HG03135 (cell line): ENCODE results near the gene DTNBP1.

ENCODE experiments used
- ATAC-seq: cut with Tn5 transposase; IDR thresholded peaks from one replicate; pipeline ENCODE4 v1.9.1; 2021; ENCODE audit warnings: mild to moderate bottlenecking, moderate library complexity; ENCODE audit not compliant: unreplicated experiment

DTNBP1 gene, protein sequence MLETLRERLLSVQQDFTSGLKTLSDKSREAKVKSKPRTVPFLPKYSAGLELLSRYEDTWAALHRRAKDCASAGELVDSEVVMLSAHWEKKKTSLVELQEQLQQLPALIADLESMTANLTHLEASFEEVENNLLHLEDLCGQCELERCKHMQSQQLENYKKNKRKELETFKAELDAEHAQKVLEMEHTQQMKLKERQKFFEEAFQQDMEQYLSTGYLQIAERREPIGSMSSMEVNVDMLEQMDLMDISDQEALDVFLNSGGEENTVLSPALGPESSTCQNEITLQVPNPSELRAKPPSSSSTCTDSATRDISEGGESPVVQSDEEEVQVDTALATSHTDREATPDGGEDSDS

DNA sequence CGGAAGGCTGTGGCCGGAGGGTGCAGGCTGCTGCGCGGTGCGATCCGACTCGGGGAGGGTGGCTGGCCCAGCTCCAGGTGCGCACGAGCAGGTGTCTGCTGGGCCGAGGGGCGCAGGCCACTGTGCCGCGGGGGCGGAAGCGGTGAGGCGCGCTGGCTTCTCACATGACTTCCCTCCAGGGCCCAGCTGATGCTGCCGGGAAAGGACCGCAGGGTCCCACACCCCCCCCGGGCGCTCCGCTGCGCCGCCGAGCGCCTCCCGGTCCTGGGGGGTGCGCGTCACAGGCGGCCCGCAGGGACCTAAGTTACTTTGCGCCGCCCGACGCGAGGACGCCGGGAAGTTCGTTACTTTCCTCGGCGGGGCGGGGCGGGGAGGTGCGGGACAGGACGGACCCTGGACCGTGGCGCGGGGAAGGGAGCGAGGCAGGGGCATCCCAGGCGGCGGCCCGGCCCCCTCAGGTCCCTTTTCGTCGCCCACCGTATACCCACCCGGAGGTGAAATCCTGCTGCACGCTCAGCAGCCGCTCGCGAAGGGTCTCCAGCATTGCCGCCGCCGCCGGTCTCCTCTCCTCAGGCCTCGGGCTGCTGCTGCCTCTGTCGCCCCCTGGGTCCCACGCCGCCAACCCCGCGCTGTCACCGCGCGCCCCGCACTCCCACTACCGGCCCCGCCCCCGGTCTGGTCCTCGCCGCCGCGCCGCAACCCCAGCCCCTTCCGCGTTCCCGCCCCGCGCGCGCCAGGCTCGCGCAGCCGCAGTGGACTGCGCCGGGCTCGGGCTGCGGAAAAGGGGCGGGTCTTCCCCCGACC, at the start of gene DTNBP1:
Gene DTNBP1 (minus strand): TSS at position 703 of the 804 bp plus-strand sequence. CDS start 159 bp downstream, at position 544.
- ATAC-seq, result peak; percentile 65

DNA sequence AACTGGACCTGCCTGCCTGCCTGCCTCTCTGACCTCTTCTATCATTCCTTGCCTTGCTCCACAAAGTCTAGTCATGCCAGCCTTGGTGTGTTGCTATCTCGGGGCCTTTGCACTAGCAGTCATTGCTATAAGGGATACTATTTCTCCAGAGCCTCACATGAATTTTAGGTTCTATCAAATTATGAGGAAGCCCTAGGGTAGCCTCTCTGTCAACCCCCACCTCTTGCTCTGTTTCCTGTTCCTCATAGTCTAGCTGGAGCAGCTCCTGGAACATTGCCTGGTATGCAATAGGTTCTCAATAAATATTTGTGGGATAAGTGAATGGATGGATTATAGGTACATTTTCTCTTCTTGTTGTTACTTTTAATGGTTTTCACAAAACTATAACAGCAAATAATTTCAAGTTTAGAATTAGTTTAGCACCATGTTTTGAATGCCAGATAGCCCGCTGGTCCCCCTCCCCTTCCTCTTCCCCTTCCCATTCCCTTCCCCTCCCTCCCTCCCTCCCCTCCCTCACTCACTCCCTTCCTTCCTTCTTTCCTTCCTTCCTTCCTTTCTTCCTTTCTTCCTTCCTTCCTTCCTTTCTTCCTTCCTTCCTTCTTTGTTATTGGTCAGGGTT, 46.9 kb upstream of the DTNBP1 start:
- ATAC-seq, result no peak

DNA sequence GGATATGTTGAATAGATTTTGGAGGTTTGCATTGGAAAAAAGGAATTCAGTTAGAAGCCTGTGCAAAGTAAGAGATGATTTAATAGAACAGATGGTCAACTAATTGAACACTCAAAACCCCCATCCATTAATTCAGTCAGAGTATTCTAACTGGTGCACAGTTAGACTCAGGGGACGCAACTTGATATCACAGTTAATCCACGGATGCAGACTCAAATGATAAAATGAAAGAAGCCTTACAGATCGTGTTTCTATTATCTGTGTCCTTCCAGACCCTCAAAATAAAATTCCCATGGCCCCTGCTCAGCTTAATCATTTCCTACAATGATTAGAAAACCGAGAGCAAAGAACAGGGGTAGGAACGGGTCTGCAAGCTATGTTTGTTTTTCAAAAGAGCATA, 45.4 kb upstream of the DTNBP1 start:
- ATAC-seq, result no peak

DNA sequence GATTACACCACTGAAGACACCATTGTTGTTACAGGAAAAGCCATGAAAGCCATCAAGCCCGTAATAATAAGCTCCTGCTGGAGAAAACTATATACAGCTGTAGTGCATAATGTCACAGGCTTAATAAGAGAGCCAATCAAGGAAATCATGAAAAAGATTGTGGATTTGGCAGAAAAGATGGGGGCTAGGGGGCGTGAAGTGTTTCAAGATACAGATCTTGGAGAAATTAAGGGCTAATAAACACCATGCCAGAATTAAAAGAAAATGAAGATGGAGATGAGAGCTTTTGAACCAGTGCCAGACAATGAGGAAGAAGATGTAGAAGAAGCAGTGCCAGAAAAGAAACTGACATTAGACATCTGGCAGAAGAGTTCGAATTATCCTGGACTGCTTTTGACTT, 43.2 kb upstream of the DTNBP1 start:
- no peak for ATAC-seq

DNA sequence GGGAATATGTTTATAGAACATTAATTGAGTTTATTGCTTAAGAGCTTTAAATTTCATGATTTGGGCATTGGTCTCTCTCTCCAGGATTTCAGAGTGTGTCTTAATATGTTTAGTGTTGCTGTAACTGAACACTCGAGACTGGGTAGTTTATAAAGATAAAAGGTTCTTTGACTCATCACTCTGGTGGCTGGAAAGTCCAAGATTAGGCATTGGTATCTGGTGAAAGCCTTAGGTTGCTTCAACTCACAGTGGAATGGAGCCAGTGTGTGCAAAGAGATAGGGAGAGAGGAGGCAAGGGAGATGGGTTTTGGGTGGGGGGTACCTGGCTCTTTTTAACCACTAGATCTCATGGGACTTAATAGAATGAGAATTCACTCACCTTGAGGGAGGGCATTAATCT, 35.6 kb upstream of the DTNBP1 start:
- no peak for ATAC-seq

DNA sequence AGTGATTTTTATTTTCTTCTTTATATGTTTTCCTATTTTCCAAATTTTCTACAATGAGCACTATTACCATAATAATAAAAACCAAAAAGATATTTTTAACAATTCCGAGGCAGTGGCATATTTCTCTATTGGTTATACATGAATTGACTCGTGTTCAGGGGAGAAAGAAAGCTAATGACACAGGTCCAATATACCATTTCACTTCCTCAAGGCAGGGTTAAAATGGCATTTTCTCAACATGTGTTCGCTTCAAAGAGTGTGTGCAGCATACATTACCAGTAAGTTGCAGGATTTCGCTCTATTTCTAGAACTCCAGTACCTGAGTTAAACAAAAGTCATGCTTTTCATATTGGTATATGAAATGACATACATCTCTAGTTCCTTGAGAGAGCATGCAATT, 35.1 kb upstream of the DTNBP1 start:
- ATAC-seq, result no peak

DNA sequence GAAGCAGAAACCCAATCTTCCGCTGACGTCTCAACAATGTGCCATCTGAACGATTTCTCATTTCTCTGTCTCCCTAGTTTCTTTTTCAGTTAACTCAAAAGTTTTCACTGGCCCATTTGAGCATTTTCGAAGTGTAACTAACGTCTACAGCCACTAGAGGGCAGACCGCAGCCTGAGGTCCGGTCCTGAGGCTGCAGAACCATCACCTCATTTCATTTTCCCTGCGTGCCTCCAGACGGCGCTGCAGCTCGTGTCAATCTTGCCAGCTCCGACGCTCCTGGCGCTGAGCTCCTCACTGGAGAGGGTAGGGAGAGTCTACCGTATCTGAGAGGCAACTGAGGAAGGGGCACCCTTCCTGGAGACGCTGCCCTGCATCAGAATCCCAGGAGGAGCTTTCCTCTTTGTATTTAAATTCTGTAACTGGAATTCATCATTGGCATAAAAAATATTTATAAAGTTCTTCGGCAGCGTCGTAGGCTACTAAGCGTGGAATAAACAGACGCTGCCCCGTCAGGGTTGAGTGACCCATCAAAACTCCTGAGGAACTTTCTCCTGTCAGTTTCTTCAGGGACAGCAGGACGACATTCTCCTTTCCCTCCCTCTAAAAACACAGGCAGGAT, 28.5 kb upstream of the DTNBP1 start:
- ATAC-seq, result peak; percentile 79

DNA sequence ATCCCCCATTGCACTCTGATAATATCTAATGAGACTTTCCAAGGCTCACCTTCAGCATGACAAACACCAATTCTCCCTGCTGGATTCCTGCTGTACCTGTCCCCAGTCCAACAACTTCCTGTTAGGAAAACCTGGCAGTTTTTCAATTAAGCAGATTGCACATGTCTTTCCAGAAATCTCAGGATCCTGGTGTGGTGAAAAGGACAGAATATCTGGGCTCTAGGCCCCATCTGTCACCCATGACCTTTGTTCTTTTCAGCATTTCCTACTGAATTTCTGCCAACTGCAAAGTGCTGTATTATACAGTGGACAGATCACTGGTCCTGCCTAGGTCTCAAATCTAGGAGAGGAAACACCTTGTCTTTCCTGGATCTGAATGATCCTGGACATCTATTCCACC, 27.7 kb upstream of the DTNBP1 start:
- ATAC-seq, result no peak

DNA sequence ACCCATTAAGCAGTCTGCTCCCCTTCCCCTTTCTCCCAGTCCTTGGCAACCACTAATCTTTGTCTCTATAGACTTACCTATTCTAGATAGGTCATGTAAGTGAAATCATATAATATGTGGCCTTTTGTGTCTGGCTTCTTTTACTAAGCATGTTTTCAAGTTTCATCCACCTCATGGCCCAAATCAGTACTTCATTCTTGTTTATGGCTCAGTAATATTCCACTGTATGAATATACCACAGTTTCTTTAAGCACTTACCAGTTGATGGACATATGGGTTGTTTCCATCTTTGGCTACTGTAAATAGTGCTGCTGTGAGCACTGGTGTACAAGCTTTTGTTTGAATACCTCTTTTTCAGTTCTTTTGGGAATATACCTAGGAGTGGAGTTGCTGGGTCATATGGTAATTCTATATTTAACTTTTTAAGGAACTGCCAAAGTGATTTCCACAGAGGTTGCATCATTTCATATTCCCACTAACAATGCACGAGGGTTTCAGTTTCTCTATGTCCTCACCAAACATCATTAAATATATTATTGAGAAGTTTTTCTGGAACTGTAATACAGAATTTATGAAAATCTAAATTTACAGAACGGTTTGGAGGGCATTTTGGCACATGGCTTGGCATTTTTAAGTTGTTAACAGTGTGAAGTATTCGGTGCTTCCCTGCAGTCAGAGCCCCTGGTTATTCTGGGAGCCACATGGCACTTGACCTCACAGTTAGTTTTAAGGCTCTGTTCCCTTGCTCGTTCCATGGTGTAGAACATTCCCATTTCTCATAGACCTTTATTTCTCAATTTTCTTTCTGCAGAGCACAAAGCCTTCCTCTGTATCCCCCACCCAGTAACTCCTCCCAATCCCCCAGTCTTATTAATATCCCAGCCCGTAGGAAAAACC, 27.0 kb upstream of the DTNBP1 start:
- ATAC-seq, result no peak

DNA sequence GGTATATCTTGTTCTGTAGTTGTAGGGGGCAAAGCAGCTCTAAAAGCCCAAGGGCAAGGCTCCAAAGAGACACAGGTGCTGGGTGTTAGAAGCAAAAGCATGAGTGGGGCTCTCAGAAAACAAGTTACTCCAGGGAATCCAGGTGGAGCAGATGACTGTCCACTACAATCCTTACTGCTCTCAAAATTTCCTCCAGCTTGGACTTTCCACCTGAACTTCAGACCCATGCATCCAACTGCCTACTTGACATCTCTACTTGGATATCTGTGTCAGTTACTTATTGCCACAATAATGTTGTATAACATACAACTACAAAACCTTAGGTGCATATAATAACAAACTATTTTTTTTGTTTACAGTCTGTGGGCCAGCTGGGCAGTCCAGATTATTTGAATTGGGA, 22.8 kb upstream of the DTNBP1 start:
- no peak for ATAC-seq

DNA sequence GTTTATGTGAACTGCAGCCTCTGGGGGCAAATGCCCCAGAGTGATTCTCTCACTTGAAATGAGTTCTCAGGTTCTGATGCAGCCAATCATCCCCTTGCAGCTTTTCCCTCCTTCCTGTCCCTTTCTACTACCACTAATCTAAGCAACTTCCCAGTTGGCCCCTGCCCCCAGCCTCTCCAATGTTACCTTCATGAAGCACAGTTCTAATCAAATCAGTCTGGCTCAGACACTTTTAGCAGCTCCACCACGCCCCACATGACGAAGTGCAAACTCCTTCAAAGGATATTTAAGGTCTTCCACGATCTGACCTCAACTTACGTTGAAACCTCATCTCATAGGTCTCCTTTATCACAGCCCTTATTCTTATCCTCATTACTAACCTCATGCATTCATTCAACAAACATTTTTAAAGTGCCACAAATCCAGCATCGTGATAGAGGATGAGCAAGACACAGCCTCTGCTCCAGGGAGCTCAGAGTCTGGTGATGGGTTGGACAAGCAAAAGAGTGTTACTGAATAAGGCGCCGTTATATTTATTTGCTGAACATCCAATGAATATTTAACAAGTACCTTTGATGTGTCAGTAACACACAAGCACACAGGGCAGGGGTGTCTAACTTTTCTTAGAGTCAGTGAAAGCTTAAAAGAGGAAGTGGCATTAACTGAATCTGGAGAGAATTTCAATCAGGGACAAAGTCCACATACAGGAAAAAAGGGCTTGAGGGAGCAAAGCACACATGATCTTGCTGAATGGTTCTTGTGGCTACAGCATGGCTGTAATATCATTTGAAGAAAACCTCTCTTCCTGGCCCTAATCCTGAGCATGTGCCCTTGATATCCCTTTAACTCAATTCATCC, 20.4 kb upstream of the DTNBP1 start:
- no peak for ATAC-seq

DNA sequence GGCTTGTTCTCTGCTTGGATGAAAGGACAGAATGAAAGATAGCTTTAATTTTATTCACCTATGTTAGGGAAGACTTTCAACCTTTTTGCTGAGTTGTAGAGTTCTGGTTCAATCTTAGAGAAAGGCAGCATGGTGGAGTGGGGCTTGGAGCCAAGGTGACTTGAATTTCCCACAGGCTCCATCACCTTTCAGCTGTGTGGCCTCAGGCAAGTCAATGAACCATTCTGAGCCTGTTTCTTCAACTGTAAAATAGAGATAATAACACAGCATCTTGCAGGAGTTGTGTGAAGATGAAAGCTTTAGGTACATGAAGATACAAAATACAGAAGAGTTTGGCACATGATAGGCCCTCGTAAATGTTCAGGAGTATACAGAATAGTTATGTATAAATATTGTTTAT, 19.1 kb upstream of the DTNBP1 start:
- ATAC-seq, result no peak

DNA sequence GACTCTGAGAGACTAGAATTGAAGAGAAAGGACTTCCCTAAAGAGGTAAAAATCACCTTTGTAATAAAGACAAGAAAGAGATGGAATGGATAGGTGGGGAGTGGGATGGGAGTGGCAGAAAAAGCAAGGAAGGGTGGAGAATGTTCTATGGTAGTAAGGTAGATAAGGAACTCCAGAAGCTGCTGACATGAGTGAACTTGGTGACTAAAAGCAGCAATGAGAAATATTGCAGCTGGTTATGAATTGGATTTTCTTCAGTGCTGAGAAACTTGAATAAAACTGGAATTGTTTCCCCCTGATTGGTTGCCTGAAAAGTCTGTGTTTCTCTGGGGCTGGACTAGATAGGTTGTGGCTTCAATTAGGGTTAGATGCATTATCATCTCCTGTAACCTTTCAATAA, 15.7 kb upstream of the DTNBP1 start:
- ATAC-seq, result no peak

DNA sequence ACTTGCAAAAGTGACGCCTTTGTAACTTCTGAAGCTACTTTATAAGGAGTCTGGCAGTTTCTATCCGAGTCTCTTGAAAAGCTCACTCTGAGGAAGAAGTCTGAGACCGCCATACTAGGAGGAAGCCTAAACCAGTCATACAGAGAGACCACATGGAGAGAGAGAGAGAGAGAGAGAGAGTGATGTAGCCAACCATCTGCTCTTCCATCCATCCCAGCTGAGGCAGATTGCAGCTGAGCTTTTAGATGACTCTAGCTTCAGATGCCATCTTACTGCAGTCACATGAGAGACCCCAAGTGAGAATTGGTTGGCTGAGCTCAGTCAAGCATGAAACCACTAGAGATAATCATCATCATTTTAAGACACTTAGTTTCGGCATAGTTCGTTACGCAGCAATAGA, 15.0 kb upstream of the DTNBP1 start:
- ATAC-seq, result no peak

DNA sequence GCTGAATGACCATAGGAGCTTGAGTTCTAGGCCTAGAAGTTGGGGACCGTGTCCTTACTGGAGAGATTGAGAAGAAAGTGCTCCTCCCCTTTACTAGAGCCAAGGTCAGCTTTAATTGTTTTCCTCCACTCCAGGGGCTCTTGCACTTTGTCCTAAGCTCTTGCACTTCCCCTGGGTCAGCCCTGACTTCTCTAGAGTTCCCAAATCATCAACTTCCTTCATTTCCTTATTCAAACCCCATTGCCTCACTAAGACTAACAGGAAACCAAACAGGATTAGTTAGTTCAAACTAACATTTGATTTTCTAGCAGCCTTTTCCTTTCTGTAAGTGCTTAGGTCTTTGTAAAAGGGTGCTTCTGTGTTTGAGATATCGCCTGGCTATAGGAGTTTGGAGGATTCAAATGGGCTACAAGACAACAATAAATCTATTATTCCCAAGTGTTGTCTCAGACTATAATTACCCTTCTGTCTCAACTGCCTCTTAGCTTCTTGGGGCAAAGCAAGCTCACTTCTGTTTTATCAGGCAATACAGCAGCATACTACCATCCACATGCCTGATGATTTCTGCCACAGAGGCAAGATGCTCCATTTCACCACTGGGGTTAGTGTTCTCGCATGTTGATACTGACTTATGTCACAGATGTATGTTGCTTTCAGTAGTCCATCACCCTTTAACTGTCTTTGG, 12.8 kb upstream of the DTNBP1 start:
- no peak for ATAC-seq

DNA sequence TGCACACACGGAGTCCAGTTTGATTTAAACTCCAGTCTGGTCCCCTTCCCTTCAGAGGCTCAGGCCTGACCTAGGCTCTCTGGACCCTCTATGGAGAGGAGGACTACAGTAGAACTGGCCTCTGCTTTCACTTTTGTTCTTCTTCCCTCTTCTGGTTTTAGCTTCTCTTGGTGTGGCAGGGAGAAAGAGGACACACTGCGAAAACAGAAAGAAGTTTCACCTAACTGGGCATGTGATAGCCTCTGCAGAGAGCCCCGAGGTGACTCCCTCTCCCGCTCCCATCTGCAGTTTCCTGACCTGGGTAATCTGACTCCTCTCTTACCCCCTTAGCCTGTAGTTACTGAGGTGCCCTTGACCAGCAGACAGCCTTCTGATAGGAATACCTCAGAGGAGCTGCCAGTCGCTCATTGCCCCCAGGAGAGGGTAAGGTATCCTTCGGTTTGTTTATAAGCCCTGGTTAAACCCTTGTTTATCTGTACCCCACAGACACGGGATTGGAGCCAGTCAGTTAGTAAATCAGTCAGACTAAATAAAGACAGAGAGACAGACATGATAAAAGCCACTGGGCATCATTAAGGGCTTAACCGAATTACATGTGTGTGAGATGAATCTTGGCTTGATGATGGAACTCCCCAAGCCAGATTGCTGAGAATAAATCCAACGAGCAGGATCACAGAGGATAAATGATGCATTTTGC, 12.0 kb upstream of the DTNBP1 start:
- no peak for ATAC-seq

DNA sequence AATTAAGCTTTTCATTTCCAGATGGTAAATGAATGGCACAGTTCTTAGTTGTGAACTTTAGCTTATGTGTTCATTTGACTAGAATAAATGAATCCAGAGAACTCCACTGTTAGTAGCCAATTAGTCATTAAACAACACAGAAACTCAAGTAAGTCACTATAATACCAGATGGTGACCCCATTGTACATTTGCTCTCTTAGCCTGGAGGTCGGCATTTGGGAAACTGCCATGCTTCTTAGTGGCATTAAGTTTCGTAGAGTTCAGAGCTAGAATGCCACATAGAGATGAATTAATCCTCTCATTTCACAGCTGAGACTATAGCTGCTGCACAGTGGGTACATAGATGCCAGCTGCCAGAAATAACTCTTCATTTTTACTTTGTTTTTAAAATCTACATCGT, 10.8 kb upstream of the DTNBP1 start:
- no peak for ATAC-seq

DNA sequence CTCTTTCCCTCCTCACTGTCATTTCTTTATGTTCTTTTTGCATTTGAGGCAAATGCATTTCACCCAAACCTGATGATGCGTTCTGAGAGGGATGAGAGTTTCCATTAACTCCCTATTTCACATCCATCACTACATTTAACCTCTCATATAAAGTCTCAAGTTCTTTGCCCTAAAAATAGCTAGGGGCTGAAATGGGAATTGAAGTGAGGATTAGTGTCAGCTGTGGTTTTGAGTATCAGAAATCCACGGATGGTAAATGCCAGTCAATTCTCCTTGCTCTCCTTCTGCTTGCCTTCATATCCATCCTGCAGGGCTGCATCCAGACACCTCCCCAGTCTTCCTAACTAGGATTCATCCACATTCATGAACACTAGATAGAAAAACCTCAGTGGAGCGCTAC, 10.0 kb upstream of the DTNBP1 start:
- ATAC-seq, result no peak
